MM.1S (cell line): ENCODE results near the gene KRTAP5-5.

ENCODE experiments used
- EZH2 ChIP-seq: fragments of 300-600 bp; sonication (generic); optimal IDR thresholded peaks from 2 replicates; pipeline ENCODE3; 2017; ENCODE audit warnings: low read depth, mild to moderate bottlenecking, antibody characterized with exemption, low read length, mixed read lengths
- EZH2phosphoT487 ChIP-seq: fragments of 300-600 bp; sonication (generic); IDR thresholded peaks from 2 replicates; pipeline ENCODE4 v1.6.1; 2018; ENCODE audit warnings: antibody characterized with exemption, low read length
- TF ChIP-seq, protein P1 (sequence below): fragments of 300-600 bp; sonication (generic); IDR thresholded peaks from 2 replicates; pipeline ENCODE4 v1.5.1; 2016; ENCODE audit warnings: antibody characterized with exemption, low read length, mixed read lengths

GRCh38 chr11:1641096-1641495, 11.5 kb downstream of the KRTAP5-5 start:
- TF ChIP-seq, protein P1, sequence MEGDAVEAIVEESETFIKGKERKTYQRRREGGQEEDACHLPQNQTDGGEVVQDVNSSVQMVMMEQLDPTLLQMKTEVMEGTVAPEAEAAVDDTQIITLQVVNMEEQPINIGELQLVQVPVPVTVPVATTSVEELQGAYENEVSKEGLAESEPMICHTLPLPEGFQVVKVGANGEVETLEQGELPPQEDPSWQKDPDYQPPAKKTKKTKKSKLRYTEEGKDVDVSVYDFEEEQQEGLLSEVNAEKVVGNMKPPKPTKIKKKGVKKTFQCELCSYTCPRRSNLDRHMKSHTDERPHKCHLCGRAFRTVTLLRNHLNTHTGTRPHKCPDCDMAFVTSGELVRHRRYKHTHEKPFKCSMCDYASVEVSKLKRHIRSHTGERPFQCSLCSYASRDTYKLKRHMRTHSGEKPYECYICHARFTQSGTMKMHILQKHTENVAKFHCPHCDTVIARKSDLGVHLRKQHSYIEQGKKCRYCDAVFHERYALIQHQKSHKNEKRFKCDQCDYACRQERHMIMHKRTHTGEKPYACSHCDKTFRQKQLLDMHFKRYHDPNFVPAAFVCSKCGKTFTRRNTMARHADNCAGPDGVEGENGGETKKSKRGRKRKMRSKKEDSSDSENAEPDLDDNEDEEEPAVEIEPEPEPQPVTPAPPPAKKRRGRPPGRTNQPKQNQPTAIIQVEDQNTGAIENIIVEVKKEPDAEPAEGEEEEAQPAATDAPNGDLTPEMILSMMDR: no peak
- TF ChIP-seq EZH2phosphoT487: no peak
- no peak for TF ChIP-seq EZH2
